Upper lobe of right lung (tissue), 1 donor: ENCODE measurements around the gene HMGCR. TPM values are rescaled to one million over a fixed set of nuclear protein-coding genes. Genes with fewer than 3 reads are reported as not detected.

Experiments used
- ATAC-seq: fragments of 200-7000 bp; cut with Tn5 transposase; one replicate; pipeline ENCODE4 v1.9.1; 2020; ENCODE audit warnings: mild to moderate bottlenecking, moderate library complexity
- DNase-seq: peaks from one replicate; pipeline ENCODE4 v3.0.0-alpha.2; 2020
- H3K27ac ChIP-seq: fragments of 200-600 bp; one replicate; pipeline ENCODE4 v1.8.0; 2022
- H3K27me3 ChIP-seq: fragments of 200-600 bp; one replicate; pipeline ENCODE4 v1.8.0; 2022; ENCODE audit warnings: mild to moderate bottlenecking
- H3K36me3 ChIP-seq: fragments of 200-600 bp; one replicate; pipeline ENCODE4 v1.8.0; 2022
- H3K4me1 ChIP-seq: fragments of 200-600 bp; one replicate; pipeline ENCODE4 v1.8.0; 2022
- H3K4me3 ChIP-seq: fragments of 200-600 bp; one replicate; pipeline ENCODE4 v1.8.0; 2022; ENCODE audit warnings: mild to moderate bottlenecking
- H3K9me3 ChIP-seq: fragments of 200-600 bp; one replicate; pipeline ENCODE4 v1.8.0; 2022
- CTCF ChIP-seq: fragments of 200-600 bp; IDR thresholded peaks from one replicate; pipeline ENCODE4 v1.8.0; 2022; ENCODE audit warnings: antibody characterized with exemption
- intact Hi-C: fragments of 100-400 bp; cut with DNase I; formaldehyde crosslinking; loops from one replicate; pipeline ENCODE4 v1.11.0; 2022
- total RNA-seq: library from RNA; stranded (reverse); fragmentation: NEBNext Ultra II Directional; extraction: Animal tissue kit (Norgen Biotek cat#: 25700); gene quantifications from one replicate; pipeline ENCODE4 v1.2.1, GENCODE V29; 2021
- donor health status: DM: no; HTN: yes; CAD: no; lungs with severe emphysema.

HMGCR gene
- total RNA-seq, 1 donor from 2014 or later = 96.5 TPM

DNA sequence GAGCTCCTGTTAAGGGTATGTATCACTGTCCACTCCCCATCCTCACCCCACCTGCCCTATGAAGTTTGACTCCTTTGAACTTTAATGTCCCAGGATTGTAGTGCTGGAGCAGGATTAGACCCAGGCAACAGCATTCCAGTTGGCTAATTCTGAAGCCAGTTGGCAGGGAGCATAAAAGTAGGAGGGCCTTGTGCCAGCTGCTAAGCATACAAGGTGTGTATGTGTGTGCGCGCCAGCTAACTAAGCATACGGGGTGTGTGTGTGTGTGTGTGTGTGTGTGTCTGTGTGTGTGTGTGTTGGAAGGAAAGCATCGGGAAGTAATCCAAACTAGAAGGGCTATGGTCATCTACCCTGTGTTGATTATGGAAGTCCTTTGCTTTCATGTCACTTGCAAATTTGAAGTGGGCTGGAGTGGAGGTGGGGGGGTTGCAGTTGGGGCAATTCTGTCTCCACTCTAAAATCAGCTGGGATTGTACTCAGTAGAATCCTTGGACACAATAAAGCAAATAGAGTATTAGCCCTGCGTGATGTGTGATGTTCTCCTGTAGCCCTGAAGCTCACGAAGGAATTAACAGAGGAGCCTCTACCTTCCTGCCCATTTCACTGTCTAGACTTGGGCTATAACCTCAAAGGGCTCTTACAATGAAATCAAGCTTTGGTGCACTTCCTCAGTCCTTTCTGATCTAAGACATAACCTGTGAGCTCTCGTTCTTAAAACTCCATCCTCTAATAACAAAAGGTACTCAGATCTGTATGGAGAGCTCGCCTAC lies 26.9 kb downstream of the HMGCR start:
- Histone ChIP-seq H3K4me3 (no peak overlapping the region), H3K27me3 (no peaks in the 10 kb centered on the region), H3K27ac (no peak overlapping the region), H3K4me1 (no peaks in the 10 kb centered on the region), H3K9me3 (no peaks in the 10 kb centered on the region), H3K36me3 (peaks cover 42% of the 10 kb centered on the region)
- DNase-seq (peak; percentile 67), ATAC-seq (peak; percentile 90)
- intact Hi-C loops = no loop called here
- TF ChIP-seq CTCF = no peak

DNA sequence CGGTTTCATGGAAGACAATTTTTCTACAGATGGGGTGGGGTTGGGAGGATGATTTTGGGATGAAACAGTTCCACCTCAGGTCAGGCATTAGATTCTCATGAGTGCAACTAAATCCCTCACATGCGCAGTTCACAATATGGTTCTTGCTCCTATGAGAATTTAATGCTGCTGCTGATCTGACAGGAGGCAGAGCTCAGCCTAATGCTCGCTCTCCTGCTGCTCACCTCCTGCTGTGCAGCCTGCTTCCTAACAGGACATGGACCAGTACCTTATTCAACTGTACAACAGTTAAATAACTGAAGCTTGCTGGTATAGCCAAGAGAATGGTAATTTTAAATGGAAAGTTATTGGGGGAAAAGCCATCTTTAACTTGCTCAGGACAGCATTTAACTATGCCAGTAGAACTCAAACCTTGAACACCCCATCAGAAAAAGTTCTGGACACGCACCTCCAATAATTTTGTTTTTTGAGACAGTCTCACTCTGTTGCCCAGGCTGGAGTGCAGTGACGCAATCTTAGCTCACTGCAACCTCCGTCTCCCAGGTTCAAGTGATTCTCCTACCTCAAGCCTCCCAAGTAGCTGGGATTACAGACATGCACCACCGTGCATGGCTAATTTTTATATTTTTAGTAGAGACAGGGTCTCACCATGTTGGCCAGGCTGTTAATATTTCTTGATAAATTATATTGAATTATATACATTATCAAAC lies 27.7 kb downstream of the HMGCR start:
- intact Hi-C loops = no loop called here
- no peak for ATAC-seq
- Histone ChIP-seq H3K27me3 (no peaks in the 10 kb centered on the region), H3K4me3 (no peak overlapping the region), H3K9me3 (no peaks in the 10 kb centered on the region), H3K4me1 (no peaks in the 10 kb centered on the region), H3K36me3 (peaks cover 34% of the 10 kb centered on the region), H3K27ac (no peak overlapping the region)
- no peak for TF ChIP-seq CTCF
- DNase-seq = no peak

- no peak for ATAC-seq
- Histone ChIP-seq H3K4me1 (no peaks in the 10 kb centered on the region), H3K27me3 (no peaks in the 10 kb centered on the region), H3K27ac (no peak overlapping the region), H3K4me3 (no peak overlapping the region), H3K9me3 (no peaks in the 10 kb centered on the region), H3K36me3 (peaks cover 24% of the 10 kb centered on the region)
- intact Hi-C loops = no loop called here
- DNase-seq = no peak
- no peak for TF ChIP-seq CTCF
These were observed 28.7 kb downstream of the HMGCR start for GRCh38 chr5:75365740-75366139.

DNA sequence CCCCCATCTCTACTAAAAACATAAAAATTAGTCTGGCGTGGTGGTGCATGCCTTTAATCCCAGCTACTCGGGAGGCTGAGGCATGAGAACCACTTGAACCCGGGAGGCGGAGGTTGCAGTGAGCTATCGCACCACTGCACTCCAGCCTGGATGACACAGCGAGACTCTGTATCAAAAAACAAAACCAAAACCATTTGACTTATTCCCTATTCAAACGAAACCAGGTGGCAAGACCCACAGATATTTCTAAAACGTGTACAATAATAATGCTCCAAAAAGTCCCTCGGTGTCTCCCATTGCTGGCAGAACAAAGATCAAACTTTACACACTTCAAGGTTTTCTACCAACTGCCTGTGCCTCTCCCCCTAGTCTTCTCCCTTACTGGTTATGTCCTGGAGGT lies 29.8 kb downstream of the HMGCR start:
- intact Hi-C loops = no loop called here
- no peak overlapping the region for H3K27ac ChIP-seq
- H3K9me3 ChIP-seq = no peaks in the 10 kb centered on the region
- ATAC-seq (no peak), DNase-seq (no peak)
- TF ChIP-seq CTCF = no peak
- H3K36me3 ChIP-seq = peaks cover 13% of the 10 kb centered on the region
- no peaks in the 10 kb centered on the region for H3K4me1 ChIP-seq
- no peak overlapping the region for H3K4me3 ChIP-seq
- no peaks in the 10 kb centered on the region for H3K27me3 ChIP-seq

DNA sequence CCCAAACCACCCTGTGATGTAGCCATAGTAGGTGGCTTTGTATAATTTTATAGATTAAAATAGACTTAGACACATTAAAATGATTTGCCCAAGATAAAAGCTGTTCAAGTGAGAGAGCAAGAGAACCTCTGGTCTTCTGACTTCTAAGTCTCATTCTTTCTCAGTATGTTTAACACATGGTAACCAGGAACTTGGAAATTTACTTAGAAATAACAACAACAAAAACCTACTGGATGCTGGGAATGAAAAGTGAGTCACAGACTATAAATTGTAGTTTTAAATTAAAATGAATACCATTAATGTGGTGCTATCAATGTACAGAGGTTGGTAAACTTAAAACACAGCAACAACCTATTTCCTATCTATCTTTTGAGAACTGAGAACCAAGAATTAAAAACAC lies 30.4 kb downstream of the HMGCR start:
- peaks cover 10% of the 10 kb centered on the region for H3K36me3 ChIP-seq
- TF ChIP-seq CTCF = no peak
- no peaks in the 10 kb centered on the region for H3K9me3 ChIP-seq
- DNase-seq (no peak), ATAC-seq (no peak)
- no peak overlapping the region for H3K4me3 ChIP-seq
- no peaks in the 10 kb centered on the region for H3K27me3 ChIP-seq
- H3K4me1 ChIP-seq = no peaks in the 10 kb centered on the region
- intact Hi-C loops = no loop called here
- H3K27ac ChIP-seq = no peak overlapping the region
